NCI-H82 treated with DMSO at 0.1 percent for 48 hours (cell line): ENCODE measurements around the gene TRIM45.
A peak's percentile ranks its signal among the peaks of the same experiment; 100 is the strongest.
"Not testable (repeated sequence)": the region's sequence is repeated elsewhere in the genome, so short reads cannot be mapped to it uniquely, and the experiment has no call there.

ENCODE experiments used
- DNase-seq: peaks from one replicate; lab custom pipeline; 2025; ENCODE audit not compliant: unreplicated experiment; lab: John Stamatoyannopoulos, UW

The TRIM45 gene

DNA sequence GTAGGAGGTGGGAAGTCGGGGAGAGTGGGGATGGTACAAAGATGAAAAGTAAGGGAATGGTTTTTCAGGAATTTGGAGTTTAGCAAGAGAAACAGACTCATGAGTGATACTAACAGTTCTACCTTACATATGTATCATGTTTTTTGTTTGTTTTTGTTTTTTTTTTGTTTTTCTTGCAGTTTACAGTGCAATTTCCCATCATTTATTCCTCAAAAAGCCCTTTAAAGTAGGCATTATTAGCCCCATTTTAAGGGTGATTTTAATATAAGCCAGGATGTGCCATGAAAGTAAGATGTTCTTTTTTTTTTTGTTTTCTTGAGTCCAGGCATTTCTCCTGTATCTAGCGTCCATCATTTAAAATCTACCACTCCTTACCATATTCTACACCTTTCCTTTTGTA, 13.8 kb upstream of the TRIM45 start:
- no peak for DNase-seq

DNA sequence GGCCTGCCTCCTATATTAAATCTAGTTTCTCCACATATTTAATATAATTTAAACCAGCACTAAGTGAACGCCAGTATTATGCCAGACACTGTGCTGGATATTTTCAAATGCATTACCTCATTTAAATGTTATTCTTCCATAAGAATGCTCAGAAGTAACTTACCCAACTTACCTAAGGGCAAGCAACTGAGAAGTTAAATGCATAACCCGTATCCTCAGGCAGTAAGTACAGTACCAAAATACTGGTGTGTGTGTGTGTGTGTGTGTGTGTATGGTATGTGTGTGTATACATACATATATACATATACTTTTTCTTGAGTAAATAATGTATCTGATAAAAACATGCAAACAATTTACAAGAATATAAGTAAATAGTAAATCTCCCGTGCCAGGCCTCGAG, 9.0 kb upstream of the TRIM45 start:
- DNase-seq: no peak

DNA sequence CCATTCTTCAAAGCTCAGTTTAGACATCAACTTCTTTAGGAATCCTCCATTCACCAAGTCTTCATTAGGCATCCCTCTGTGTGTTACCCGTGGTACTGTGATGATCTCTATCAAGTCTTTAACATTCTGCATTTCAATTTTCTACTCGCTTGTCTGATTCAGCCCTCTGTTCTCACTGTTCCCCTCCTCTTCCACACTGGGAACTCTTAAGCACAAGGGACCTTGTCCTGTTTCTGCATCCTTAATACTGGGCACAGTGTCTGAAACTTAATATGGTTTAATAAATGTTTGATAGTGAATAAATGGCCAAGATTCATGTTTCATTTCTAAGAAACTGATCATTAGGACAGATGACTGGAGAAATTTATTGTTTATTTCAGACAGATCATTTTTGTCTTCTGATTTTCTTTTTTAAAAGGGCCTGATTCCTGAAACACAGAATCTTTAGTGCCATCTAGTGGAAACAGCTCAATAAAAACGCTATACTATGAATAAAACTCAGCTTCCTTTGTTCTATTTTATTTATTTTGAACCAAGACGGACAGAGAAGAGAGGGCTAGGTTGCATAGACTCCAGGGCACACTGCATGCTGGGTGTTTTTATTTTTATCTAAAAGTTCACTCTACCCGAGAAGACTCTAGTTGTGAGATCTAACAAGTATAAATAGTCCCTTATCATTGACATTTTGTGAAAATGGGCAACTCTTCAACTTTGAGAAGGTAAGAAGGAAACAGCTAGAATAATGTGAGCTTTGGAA, 7.0 kb upstream of the TRIM45 start:
- DNase-seq: peak; percentile 32

DNA sequence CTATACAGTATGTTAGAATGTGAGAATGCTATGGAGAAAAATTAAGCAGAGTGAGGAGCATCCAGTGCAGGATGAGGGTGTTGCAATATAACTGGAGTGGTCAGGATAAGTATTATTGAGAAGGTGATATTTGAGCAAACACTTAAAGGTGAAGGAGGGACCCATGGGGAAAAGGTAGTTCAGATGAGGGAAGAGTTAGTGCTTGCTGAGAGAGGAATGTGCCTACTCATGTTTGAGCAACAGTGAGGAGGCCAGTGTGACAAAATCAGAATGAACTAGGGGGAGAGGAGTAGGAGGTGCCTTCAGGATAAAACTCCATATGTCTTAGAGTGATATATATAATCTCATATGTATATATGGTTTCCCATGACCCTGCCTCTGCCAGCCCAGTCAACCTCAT, 6.2 kb upstream of the TRIM45 start:
- DNase-seq: no peak

DNA sequence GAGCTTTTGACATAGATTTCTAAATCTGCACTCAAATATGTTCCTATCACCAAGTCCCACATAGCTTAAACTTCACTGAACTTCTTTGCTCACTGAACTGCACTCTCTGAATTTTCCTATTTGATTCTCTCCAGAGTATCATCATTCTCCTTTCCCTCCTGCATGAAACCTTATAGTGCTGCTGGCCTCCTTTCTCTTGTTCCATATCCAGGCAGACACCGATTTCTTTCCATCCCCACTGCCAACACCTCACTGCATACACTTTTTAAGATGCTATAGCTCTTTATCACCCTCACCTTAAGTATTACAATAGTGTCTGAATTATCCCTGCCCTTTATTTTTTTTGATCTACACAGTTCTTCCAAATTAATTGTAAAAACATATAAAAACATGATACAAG, 3.1 kb upstream of the TRIM45 start:
- DNase-seq: no peak

DNA sequence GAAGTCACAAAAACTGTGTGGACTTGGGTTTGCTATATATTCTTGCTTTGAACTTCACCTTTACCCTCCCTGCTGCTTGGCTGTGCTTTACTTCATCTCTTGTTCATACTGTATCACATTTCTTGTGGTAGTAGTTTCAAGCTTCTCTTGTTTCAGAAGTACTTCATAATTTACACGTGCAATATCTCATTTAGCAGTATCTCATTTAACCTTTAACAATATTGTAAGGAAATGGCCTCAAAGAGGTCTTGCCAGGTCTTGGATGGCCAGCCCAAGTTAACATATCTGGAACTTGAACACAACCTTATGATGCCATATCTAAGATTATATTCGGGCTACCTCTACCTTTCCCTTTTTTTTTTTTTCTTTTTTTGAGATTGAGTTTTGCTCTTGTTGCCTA, 1.7 kb upstream of the TRIM45 start:
- DNase-seq: no peak

DNA sequence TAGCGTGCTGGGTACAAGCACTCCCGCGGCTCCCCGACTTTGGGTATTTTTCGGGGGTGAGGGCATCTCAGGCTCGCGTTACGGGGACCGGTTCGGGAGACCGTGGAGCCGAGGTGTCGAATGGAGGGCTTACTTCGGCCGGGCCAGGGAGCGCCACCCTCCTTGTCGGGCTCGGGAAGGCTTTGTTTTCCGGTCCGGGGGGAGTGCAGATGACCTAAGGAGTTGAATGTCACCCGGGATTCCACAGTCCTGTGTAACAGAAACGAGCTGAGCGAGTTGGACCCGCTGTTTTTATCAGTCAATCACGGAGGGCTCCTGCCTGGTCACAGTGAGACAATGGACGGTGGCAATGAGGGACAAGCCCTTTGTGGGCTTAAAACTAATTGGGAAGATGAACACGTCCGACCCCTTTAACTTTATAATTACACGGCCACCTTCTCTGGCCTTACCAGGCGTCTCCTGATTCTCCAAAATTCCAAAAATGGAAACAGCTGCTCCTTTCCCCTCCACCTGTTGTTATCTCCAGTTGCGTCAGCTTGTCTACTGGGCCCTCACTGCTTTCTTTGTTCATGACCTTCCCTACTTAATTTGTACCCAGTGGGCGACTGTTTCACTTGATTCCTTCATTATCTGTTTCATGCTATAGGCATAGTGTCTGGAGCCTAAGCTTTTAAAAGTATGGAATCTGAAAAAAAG, 929 bp upstream of the TRIM45 start:
- DNase-seq: no peak

DNA sequence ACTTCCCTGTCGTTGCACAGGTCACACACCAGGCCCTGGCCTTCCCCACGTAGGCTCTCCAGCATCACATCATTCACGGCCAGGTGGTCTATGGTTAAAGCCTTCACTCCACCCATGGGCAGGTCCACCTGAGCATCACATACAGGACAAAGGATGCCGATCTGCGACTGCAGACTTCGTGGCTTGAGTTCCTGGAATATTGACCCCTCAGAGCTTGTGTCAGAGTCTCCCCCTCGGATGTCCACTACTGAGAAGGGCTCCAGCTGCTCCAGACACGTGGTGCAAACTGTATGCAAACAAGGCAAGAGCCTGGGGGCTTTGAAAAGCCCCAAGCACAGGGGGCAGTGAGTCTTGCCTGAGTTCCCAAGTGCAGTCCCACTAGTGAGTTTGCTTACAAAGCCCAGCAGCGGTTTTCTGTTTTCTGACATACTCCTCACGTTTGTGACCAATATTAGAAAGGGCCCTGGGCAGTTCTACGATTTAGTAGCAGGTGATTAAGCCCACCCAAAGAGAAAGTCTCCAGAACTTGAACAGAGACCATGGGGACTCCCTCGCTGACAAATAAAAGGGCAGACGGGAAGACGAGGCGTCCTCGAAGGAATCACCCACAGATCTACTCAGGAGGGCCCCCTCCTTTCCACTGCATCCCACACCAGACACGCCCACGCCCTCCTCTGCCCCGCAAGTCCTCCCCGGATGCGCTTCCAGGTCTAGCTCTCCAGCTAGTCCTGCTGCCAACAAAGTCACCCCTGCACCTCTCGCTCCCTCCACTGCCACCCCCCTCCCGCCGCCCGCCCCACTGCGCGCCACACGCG, 568 bp downstream of the TRIM45 start:
- no peak for DNase-seq

DNA sequence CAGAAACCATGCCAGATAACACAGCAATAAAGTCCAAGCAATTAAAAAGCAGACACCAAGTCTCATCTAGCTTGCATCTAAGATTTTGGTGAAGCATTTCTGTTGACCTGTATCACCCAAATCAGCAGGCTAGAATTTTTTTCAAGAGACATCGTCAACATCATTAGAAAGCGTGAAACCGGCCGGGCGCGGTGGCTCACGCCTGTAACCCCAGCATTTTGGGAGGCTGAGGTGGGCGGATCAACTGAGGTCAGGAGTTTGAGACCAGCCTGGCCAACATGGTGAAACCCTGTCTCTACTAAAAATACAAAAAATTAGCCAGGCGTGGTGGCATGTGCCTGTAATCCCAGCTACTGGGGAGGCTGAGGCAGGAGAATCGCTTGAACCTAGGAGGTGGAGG, 2.4 kb downstream of the TRIM45 start:
- not testable (repeated sequence) for DNase-seq

DNA sequence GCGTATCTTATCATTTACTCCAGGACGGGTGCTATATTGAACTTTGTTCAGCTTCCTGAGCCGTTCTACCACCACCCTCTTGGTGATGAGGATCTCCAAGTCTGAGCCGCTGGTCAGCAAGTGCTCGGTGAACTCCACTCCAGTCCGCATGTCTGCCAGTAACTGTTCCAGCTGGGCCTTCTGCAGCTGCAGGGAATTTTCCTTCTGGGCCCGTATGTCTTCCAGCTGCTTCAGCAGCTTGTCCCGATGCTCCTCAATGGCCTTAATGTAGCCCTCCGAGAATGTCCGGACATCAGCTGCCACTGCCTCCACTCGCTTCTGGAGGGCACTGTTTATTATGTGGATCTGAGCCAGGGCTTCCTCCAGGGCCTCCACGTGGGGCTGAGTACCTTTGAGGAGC, 3.4 kb downstream of the TRIM45 start:
- DNase-seq: no peak

DNA sequence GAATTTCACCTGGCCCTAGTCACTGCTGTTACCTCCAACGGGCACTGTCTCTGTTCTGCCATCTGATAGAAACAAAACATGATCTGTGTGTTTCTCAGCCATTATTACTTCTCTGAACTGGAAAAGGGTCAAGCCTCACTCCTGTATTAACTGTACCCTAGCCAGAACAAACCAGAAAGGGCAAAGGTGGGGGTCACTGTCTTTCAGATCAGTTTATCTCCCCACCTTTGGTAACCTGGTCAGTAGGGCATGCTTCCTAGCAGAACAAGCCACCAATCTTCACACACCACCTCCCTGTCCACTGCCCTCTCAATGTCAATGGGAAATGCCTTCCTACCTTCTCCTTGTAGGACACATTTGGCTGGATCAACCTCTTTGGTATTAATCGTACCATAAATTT, 3.9 kb downstream of the TRIM45 start:
- DNase-seq: no peak

DNA sequence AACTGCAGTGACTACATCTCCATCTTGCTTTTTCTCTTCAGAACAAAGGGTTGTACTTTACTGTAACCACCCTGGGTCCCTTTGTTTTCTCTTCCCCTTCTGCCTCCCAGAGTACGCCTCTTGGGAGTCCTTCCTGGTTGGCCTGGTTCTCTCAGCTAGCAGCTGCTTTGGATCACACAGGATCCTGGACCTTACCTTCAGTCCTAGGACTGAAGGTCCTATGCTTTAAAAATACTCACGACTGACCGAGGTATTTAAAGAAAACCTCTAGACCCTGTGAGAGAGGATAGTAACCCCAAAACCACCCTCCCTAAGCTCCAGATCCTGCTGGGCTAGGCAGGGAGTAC, 4.8 kb downstream of the TRIM45 start:
- DNase-seq: no peak

DNA sequence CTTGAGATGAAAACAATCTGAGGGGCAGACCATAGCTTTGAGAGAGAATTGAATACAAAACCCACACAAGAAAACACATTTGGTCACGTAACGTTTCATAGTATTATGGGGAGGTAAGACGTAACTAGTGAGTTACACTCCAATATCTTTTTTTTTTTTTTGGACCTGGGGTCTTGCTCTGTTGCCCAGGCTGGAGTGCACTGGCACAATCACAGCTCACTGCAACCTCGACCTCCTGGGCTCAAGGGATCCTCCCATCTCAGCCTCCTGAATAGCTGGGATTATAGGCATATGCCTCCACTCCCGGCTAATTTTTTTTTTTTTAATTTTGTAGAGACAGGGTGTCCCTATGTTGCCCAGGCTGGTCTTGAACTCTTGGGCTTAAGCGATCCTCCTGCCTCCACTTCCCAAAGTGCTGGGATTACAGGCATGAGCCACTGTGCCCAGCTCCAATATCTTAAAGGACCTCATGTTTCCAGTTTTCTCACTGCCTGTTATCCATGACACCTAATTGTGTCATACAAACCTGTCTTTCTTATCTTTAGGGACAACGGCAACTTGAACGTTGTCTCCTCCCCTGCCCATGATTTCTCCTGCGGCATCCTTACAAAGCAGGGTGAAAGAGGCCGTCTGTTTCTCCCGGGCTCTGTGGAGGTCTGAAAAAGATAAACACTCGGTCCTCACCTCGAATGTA, 5.3 kb downstream of the TRIM45 start:
- no peak for DNase-seq

DNA sequence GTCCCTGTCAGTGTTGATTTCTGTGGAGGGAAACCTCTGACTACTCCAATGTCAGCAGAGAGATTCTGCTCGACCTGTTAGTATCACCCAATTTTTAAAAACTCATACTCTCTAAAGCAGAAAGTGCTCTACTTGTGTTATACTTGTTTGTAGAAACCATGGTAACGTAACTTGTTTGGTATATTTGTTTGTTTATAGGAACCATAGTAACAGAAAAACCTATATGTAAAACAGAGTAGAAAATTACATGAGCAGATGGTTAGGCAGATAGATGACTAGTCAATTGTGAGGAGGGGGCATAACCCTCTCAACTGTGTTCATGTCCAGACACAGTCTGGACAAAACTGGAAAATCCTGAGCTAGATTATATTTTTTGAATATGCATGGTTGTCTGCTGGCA, 6.7 kb downstream of the TRIM45 start:
- no peak for DNase-seq

DNA sequence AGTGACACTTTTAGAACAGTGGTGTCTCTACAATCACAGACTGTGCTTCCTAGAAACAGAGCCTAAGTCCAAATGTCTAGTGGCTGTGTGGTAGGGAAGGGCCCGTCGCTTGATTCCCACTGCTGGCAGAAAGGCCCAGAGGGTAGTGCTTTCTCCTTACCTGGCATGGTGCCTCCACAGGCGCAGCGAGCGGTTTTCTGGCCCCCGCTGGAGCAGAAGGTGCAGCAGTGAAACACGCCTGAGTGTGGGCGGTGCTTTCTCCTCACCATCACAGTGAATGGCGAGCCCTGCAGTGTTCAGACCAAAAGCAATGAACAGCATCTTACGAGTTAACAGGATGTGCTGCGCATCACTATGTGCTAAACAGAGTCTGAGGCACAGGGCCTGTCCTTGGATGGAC, 8.3 kb downstream of the TRIM45 start:
- no peak for DNase-seq

DNA sequence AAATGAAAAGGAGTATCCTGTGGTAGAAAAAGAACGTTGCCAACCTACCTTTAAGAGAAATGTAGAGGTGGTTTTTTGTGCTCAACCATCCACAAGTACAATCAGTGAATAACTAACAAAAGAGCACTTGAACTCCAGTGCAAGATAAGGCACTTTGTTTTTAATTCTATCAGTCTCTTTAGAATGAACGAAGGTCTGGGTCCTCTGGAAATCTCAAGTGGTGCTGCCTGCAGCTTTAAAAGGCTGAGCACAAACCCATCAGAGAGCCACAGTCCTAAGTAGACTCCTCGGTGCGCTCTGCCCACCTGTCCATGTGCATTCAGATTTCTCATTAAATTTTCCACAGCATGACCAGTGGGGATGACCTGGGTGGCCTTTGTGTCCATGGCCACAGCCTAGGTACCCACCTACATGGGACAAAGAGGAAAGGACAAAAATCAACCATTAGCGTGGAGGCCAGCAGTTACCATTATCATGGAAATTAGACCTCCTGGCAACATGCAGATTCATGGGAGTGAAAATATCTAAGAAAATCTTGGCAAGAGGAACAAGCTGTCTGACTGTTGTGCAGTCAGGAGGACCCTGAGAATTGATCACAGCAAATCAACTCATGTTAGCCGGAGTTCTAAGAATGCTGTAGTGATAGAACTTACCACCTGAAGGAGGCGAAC, 9.4 kb downstream of the TRIM45 start:
- no peak for DNase-seq

DNA sequence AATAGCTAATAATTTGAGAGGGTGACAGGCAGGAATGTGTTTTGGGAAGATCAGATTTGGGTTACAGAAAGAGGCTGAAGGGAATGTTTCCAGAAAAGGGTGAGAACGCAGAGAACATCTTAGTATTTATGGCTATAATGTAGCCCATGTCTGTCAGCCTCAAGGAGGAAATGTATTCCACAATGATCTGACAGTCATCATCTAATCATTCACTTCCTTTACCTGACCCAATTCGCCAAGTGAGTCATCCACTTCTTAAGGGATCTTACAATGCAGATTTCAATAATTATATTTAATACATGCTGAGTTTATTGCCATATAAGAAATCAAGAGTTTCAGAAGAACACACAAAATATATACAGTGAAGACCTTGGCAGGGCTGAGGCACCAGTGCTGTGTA, 10.8 kb downstream of the TRIM45 start:
- no peak for DNase-seq

DNA sequence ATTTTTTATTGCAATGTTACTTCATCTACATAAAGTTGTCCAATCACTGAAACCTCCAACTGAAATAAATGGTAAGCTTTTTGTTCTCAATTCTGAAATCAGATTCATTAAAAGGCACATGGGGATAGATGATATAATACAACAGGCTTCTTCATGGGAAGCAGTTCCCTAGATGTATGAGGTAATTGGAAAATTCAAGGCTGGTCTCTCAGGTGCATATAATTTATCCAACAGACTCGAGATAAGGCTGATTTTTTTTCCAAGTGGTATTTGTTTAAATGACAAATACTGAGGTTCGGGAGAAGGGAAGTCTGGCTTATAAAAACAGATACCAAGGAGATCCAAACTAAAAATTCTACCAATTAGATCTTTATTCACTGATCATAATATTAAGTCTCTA, 14.2 kb downstream of the TRIM45 start:
- no peak for DNase-seq

DNA sequence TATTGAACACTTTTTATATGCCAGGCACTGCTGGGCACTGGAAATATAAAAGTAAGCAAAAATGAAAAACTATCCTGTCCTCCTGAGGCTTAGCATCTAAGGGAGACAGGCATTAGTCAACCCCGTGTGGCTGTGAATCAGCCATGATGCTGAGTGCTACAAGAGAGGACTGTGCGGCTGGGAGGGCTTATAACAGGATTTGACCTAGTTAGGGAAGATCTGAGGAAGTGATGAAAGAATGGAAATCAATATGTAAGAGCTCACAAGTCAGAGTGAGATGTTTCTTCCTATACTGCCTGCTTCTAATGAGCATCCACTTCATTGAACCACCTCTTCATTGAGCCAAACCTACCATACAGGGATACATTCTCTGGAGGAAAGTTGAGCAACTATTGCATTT, 15.1 kb downstream of the TRIM45 start:
- peak; percentile 5 for DNase-seq

DNA sequence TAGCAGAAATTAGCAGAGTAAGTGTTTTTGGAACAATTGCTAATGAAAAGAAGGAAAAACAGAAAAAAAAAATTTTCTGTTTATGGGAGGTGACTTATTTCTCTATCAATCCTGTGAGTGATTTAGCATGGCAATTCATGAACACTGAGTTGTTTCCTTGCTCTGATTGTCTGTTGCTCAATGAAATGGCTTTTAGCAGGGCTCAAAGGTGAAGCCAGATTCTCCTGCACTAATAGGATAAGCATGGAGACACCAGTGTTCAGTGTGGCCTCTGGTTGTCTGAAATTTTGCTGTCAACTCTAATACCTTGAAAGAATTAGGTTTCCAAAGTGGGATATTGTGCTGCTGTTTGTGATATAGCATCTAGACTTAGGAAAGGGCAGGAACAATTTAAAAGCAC, 15.8 kb downstream of the TRIM45 start:
- peak; percentile 17 for DNase-seq

DNA sequence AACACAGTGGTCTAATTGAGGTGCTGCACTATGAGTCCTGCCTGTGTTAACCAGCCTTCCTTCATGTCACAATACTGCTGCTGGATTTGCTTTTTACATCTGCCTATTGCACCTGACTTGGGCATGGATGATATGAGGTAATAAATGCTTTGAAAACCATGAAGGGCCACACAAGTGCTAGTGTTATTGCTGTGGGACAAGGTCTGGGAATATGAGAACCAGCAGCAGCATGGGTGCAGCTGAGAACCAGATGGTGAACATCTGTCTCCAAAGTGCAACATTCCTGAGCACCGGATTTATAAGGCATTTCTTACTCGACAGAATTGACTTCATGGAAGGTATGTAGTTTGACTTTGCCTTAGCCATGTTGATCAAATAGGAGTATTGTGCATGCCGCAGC, 16.6 kb downstream of the TRIM45 start:
- no peak for DNase-seq
